ENCODE measurements around the gene DOP1A.

GRCh38 chr6:83067448-83068439, at the start of gene DOP1A:
- TF ChIP-seq ZNF274 (IDR thresholded peaks at IDR 0.05; ENCODE audit: low read depth, low read length) (no peak), YY1 (IDR thresholded peaks at IDR 0.05; ENCODE audit: insufficient read depth, insufficient read length) (no peak)
